T-helper 2 cell treated with Interferon-gamma antibody and Interleukin-4, amounts not matched to agents 5 μg/mL and 100 μg/mL, for 36 hours (primary cell): ENCODE results near the gene AVEN.

Source experiments
- DNase-seq: peaks from one replicate; pipeline ENCODE4 v3.0.0; 2021; ENCODE audit warnings: low spot score
- H3K27ac Mint-ChIP-seq: one replicate; pipeline ENCODE4 v1.8.0; 2021; ENCODE audit warnings: mild to moderate bottlenecking, mixed read lengths
- H3K27me3 Mint-ChIP-seq: one replicate; pipeline ENCODE4 v1.8.0; 2021; ENCODE audit warnings: low read depth, mixed read lengths
- H3K36me3 Mint-ChIP-seq: one replicate; pipeline ENCODE4 v1.8.0; 2021; ENCODE audit warnings: low read depth, mixed read lengths
- H3K4me1 Mint-ChIP-seq: one replicate; pipeline ENCODE4 v1.8.0; 2021; ENCODE audit warnings: low read depth, mixed read lengths
- H3K4me3 Mint-ChIP-seq: one replicate; pipeline ENCODE4 v1.8.0; 2022; ENCODE audit warnings: mild to moderate bottlenecking, moderate library complexity, mixed read lengths
- H3K9me3 Mint-ChIP-seq: one replicate; pipeline ENCODE4 v1.8.0; 2021; ENCODE audit warnings: mixed read lengths

The AVEN gene

DNA sequence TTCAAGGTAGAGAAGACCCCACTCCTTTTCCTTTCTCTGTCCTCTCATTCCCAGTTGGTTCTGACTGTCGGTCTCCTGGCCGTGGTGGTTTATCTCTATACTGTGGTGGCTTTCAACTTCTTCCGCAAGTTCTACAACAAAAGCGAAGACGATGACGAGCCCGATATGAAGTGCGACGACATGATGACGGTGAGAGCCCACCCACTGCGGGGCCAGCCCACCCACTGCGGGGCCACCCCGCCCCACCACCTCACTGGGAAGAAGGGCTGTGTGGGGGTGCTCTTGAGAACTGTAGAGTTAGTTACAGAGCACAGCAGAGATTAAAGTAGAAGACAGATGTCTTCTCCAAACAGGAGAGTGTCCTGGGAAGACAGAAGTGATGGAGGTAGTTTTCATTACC is 181.3 kb downstream of the AVEN start:
- no peak overlapping the region for H3K4me3 Mint-ChIP-seq
- H3K36me3 Mint-ChIP-seq = no peaks in the 10 kb centered on the region
- H3K4me1 Mint-ChIP-seq = no peaks in the 10 kb centered on the region
- no peaks in the 10 kb centered on the region for H3K27me3 Mint-ChIP-seq
- no peak overlapping the region for H3K27ac Mint-ChIP-seq
- no peaks in the 10 kb centered on the region for H3K9me3 Mint-ChIP-seq
- no peak for DNase-seq

DNA sequence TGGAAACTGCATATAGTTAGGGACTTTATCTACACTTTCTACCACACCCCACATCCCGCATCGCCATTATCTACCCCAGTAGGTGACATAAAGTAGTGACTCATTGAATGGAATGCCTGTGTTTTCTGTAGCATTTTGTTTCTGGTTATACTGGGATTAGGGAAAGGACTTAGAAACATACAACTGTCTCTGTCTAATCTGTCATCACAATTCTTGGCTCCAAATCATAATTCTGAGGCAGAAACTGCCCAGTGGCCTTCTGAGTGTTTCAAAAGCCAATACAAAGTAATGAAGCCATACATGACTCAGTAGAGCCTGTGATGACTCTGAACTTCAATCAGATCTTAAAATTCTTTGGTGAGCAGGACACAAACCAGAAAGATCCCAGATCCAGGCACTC is 186.4 kb downstream of the AVEN start:
- Mint-ChIP-seq H3K27me3 (no peaks in the 10 kb centered on the region), H3K4me3 (no peak overlapping the region), H3K27ac (no peak overlapping the region), H3K9me3 (no peaks in the 10 kb centered on the region), H3K36me3 (no peaks in the 10 kb centered on the region), H3K4me1 (no peaks in the 10 kb centered on the region)
- no peak for DNase-seq

DNA sequence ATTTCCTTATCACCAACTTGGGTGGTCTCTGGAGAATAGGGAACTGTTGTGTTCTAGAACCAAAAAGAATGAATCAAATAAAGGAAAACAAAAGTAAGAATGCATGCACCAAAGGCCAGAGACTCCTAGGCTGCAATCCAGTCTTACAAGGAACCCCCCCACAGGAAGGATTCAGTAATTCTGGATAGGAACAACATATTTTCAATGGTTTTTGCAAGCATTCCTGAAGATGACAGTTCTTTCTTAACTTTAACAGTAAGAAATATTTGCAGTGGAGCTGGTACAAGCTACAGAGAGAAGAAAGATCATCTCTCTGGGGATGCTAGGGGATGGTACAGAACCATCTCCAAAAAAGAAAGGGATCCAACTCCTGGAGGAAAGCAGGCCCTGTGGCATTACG is 186.9 kb downstream of the AVEN start:
- Mint-ChIP-seq H3K9me3 (no peaks in the 10 kb centered on the region), H3K27me3 (no peaks in the 10 kb centered on the region), H3K4me3 (no peak overlapping the region), H3K27ac (no peak overlapping the region), H3K36me3 (no peaks in the 10 kb centered on the region), H3K4me1 (no peaks in the 10 kb centered on the region)
- DNase-seq = no peak

DNA sequence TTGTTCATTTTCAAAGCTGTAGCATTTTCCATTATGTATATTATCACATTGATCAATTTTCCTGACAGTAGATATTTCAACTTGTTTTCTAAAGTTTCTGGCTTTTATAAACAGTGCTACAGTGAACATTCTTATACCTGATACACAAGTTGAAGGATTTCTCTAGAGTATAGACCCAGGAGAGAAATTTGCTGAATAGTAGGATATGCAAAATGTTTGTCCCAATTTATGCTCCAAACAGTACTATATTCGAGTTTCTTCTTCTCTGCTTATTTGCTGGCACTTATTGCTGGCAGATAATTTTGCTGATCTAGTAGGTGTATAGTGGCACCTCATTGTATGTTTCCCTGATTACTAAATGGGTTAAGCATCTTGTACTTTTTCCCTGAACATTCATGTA is 187.9 kb downstream of the AVEN start:
- Mint-ChIP-seq H3K9me3 (no peaks in the 10 kb centered on the region), H3K4me3 (no peak overlapping the region), H3K36me3 (no peaks in the 10 kb centered on the region), H3K27ac (no peak overlapping the region), H3K4me1 (no peaks in the 10 kb centered on the region), H3K27me3 (no peaks in the 10 kb centered on the region)
- DNase-seq = no peak

DNA sequence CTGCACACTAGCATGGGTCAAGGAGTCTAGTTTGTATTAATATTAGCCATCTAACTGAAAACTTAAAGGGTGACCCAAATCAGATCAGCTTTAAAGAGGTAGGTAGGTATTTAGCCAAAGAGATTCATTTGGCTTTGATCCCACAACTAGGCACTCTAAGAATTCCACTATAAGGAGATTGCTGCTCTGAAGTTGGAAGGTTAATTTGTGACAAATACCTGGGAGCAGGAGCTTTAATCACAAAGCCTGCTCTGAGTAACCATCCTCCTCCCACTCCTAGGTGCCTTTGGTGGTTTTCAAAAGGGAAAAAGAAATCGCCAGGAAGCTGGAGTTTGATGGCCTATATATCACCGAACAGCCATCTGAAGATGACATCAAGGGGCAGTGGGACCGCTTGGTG is 191.0 kb downstream of the AVEN start:
- Mint-ChIP-seq H3K36me3 (no peaks in the 10 kb centered on the region), H3K4me3 (no peak overlapping the region), H3K27me3 (no peaks in the 10 kb centered on the region), H3K4me1 (no peaks in the 10 kb centered on the region), H3K27ac (no peak overlapping the region), H3K9me3 (no peaks in the 10 kb centered on the region)
- no peak for DNase-seq

DNA sequence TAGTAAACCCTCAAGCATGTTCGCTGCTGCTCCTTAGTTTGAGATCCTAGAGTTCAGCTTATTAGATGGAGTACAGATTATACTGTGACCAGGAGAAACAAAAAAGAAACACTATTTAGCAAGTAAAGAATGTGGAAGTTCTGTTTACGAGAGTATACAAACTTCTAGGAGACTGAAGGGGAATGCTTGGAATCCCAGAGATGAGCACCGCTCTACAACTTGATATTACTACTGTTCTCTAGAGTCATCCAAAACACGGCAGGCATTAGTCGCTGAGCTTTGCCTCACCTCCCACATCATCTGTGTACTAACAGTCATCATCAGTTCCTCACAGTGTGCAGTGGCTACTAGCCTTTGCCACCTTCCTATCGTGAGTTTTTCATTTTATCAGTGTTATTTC is 192.1 kb downstream of the AVEN start:
- no peak for DNase-seq
- H3K27ac Mint-ChIP-seq = no peak overlapping the region
- no peaks in the 10 kb centered on the region for H3K9me3 Mint-ChIP-seq
- H3K4me1 Mint-ChIP-seq = no peaks in the 10 kb centered on the region
- no peaks in the 10 kb centered on the region for H3K27me3 Mint-ChIP-seq
- no peak overlapping the region for H3K4me3 Mint-ChIP-seq
- no peaks in the 10 kb centered on the region for H3K36me3 Mint-ChIP-seq

DNA sequence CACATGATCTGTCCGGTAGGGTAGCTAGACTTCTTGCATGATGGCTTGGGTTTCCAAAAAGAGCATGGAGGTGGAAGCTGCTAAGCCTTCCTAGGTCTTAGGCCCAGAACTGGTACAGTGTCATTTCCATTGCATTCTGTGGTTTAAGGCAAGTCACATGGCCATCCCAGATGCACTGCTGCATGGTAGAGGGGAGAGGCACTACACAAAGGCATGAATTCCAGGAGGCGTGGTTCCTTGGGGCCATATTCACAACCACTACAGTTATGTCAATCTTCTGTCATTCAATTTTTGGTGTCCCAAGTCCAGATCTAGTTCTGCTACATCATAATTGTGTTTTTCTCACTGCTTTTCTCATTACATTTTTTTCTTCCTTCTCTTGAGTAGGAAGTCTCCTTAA is 192.9 kb downstream of the AVEN start:
- Mint-ChIP-seq H3K4me3 (no peak overlapping the region), H3K27ac (no peak overlapping the region), H3K36me3 (no peaks in the 10 kb centered on the region)

DNA sequence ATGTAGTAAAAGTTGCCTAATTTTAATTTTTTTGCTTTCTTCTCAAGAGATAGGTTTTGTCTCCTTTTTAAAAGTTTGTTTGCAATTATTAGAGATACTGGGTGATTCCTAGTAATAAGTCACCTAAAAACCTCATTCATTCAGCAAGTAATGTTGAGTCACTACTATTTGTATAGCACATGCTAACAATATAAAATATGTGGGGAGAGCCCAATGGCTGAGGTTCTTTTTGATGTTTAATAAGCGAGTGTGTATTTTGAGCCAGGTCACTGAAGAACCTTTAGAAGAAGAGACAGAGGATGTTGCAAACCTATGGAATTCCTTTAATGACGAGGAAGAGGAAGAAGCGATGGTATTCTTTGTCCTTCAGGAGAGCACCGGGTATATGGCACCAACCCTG is 194.4 kb downstream of the AVEN start:
- no peak overlapping the region for H3K27ac Mint-ChIP-seq
- no peak overlapping the region for H3K4me3 Mint-ChIP-seq
- H3K4me1 Mint-ChIP-seq = no peaks in the 10 kb centered on the region
- no peaks in the 10 kb centered on the region for H3K27me3 Mint-ChIP-seq
- no peaks in the 10 kb centered on the region for H3K9me3 Mint-ChIP-seq
- no peak for DNase-seq
- H3K36me3 Mint-ChIP-seq = no peaks in the 10 kb centered on the region

More for the DNA sequence above, 192.9 kb downstream of the AVEN start:
- H3K27me3 Mint-ChIP-seq = no peaks in the 10 kb centered on the region
- H3K4me1 Mint-ChIP-seq = no peaks in the 10 kb centered on the region
- DNase-seq = no peak
- H3K9me3 Mint-ChIP-seq = no peaks in the 10 kb centered on the region

DNA sequence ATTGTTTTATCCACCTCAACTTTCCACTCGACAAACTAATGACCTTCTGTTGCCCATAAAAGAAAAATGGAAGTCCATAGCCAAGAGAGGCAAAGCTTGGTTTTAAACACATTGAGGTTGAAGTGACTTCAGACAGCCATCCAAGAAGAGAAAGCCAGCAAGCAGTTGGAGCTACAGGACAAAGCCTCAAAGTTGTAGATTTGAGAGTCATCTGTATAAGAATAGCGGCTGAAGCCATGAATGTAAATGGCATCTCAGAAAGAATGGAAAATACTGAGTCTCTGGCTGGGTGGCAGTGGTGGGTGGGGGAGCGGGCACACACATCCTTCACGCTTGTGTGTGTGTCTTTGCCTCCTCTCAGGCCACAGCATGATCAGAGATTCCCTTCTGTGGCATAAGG is 194.8 kb downstream of the AVEN start:
- DNase-seq = no peak
- Mint-ChIP-seq H3K27ac (no peak overlapping the region), H3K4me1 (no peaks in the 10 kb centered on the region), H3K27me3 (no peaks in the 10 kb centered on the region), H3K4me3 (no peak overlapping the region), H3K9me3 (no peaks in the 10 kb centered on the region), H3K36me3 (no peaks in the 10 kb centered on the region)

DNA sequence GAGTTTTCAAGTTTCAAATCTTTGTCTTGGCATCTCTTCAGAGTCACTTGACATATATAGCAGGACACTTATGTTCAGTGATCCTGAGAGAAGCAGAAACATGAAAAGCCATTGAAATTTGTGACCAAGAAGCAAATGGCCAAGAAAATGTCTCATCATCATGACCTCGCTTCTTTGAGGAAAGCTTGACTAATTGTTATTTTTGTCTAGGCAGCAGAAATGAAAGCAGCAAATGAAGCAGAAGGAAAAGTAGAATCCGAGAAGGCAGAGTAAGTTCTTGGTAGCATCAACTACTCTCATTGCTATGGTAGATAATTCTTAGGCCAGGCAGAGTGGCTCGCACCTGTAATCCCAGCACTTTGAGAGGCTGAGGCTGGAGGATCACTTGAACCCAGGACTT is 198.4 kb downstream of the AVEN start:
- Mint-ChIP-seq H3K36me3 (no peaks in the 10 kb centered on the region), H3K4me1 (no peaks in the 10 kb centered on the region), H3K4me3 (no peak overlapping the region), H3K27me3 (no peaks in the 10 kb centered on the region), H3K9me3 (no peaks in the 10 kb centered on the region), H3K27ac (no peak overlapping the region)
- no peak for DNase-seq

DNA sequence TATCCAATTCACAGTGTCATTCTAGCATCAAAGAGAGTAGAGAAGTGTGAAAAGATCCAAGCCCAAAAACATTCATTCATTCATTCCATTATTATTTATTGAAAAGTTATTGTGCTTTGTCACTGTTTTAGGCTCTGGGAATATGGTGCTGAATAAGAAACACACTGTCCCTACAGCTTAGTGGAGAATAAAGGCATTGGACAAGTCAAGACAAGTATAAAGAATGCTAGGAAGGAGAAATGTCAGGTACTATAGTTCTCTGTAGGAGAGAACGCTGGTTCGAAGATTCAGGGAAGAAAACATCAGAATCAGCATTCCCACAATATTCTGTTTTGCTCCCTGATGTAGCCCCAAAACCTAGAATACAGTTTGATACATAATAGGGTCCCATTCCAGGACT is 199.5 kb downstream of the AVEN start:
- Mint-ChIP-seq H3K4me1 (no peaks in the 10 kb centered on the region), H3K27me3 (no peaks in the 10 kb centered on the region), H3K4me3 (no peak overlapping the region), H3K9me3 (no peaks in the 10 kb centered on the region), H3K36me3 (no peaks in the 10 kb centered on the region), H3K27ac (no peak overlapping the region)
- DNase-seq = no peak

DNA sequence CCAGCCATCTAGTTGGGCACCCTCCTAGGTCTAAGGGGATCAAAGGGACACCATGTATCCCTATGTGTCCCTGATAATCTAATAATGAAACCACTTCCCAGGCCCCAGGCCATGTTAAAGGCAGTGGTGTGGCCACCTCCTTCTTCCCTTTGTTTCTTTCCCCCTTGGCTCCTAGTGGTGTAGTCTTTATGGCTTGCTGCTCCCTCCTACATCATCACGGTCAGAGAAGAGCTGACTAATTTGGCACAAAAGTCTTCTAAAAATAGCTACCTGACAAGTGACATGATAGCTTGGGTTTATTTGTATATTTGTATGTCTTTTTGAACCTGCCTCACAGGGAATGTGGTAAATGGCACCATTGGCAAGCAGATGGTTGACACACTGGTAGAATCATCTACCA is 201.7 kb downstream of the AVEN start:
- Mint-ChIP-seq H3K27ac (no peak overlapping the region), H3K4me1 (no peaks in the 10 kb centered on the region), H3K4me3 (no peak overlapping the region), H3K36me3 (no peaks in the 10 kb centered on the region), H3K9me3 (no peaks in the 10 kb centered on the region), H3K27me3 (no peaks in the 10 kb centered on the region)
- DNase-seq = no peak

DNA sequence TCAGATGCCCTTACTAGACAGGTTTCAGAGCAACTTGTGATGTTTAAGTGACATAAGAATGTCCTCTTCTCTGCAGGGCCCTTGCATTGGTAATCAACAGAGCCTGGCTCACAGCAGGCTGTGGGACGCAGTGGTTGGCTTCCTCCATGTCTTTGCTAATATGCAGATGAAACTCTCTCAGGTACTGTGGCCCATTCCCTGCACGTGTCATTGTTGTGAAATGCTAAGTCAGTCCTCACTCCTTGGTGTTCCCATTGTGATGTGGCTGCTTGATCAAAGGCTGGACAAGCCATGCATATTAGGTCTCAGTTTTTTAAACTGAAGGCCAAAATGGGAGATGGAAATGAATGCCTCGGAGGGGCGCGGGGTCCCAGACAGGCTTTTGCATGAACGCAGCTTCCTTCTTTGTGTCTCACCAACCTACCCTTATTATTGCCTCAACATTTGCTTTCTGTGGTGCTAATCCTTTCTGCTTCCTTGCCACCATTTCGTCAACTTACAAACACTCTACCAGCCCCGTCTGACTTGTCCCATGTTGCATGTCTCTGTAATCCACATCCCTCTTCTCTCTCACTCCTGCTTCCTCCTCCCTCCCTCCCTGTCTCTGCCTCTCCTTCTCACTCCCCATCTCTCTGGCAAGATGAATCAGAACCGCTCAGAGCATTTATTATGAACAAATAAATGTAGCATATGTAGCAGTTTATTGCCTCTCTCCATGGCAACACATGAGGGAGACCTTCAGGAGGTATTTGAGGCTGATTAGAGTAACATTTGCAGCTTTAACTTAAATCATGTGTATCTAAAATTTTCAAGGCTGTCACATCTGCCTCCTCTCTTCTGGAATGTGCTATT is 203.9 kb downstream of the AVEN start:
- no peaks in the 10 kb centered on the region for H3K4me1 Mint-ChIP-seq
- no peaks in the 10 kb centered on the region for H3K9me3 Mint-ChIP-seq
- H3K4me3 Mint-ChIP-seq = no peak overlapping the region

DNA sequence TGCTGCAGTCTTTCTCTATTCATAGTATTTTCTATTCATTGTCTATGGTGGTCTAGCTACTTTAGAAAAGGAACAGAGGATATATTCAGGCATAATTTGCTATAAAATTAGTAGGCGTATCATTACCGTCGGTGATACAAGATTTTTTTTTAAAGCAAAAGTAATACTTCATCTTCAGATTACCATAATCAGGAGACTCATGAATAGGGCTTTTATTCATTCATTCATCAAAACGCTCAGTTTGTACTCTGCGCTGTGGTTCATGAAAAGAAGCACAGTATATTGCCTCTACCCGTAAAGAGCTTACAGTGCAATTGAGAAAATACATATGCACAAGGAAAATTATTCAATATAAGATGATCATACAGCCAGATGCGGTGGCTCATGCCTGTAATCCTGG is 207.4 kb downstream of the AVEN start:
- no peaks in the 10 kb centered on the region for H3K27me3 Mint-ChIP-seq
- H3K27ac Mint-ChIP-seq = no peak overlapping the region
- DNase-seq = no peak
- H3K36me3 Mint-ChIP-seq = no peaks in the 10 kb centered on the region
- H3K4me3 Mint-ChIP-seq = no peak overlapping the region
- no peaks in the 10 kb centered on the region for H3K9me3 Mint-ChIP-seq
- no peaks in the 10 kb centered on the region for H3K4me1 Mint-ChIP-seq

More for the DNA sequence above, 203.9 kb downstream of the AVEN start:
- Mint-ChIP-seq H3K36me3 (no peaks in the 10 kb centered on the region), H3K27me3 (no peaks in the 10 kb centered on the region), H3K27ac (no peak overlapping the region)
- DNase-seq = no peak

DNA sequence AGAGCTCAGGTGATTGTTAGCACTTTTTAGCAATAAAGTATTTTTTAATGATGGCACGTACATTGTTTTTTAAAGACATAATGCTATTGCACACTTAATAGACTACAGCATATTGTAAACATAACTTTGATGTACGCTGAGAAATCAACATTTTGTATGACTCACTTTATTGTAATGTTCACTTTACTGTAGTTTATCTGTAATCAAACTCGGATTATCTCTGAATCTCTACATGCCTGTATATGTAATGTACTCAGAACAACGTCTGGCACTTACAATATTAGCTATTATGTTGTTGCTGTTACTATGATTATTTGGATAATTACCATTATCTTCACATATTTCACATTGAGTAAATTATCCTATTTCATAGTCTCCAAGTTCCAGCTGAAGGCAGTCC is 208.7 kb downstream of the AVEN start:
- no peak for DNase-seq
- Mint-ChIP-seq H3K4me3 (no peak overlapping the region), H3K36me3 (no peaks in the 10 kb centered on the region), H3K27ac (no peak overlapping the region), H3K27me3 (no peaks in the 10 kb centered on the region), H3K4me1 (no peaks in the 10 kb centered on the region), H3K9me3 (no peaks in the 10 kb centered on the region)
